ENCODE results near the gene PRCP.

The PRCP gene

GRCh38 chr11:82775736-82776346 is 124.4 kb downstream of the PRCP start:
- Histone ChIP-seq H3K23ac (ENCODE audit: low read length) (no peak overlapping the region), H2BK120ac (ENCODE audit: low read depth, low read length) (no peak overlapping the region), H3K4me1 (ENCODE audit: control insufficient read depth, low read depth, low read length) (no peaks in the 10 kb centered on the region), H3K27me3 (ENCODE audit: insufficient read depth, low read length, poor library complexity) (no peaks in the 10 kb centered on the region), H3K27ac (ENCODE audit: low read depth, low read length) (no peak overlapping the region), H2AK5ac (ENCODE audit: low read length) (no peak overlapping the region), H3K79me2 (ENCODE audit: control insufficient read depth, insufficient read depth, low read length) (no peaks in the 10 kb centered on the region), H4K5ac (ENCODE audit: low read length) (no peak overlapping the region), H3K36me3 (ENCODE audit: control insufficient read depth, insufficient read depth, low read length) (no peaks in the 10 kb centered on the region), H2BK5ac (ENCODE audit: low read length) (no peak overlapping the region), H3K4me2 (ENCODE audit: low read length) (no peak overlapping the region), H3K79me1 (ENCODE audit: low read length) (no peaks in the 10 kb centered on the region), H3K56ac (ENCODE audit: low read length) (no peak overlapping the region), H4K8ac (ENCODE audit: low read depth, low read length) (no peak overlapping the region), H3K4ac (ENCODE audit: low read depth, low read length) (no peak overlapping the region), H3K9ac (ENCODE audit: low read length) (no peak overlapping the region), H3K4me3 (ENCODE audit: low read length) (no peak overlapping the region), H3K18ac (ENCODE audit: low read length) (no peak overlapping the region), H2BK15ac (replicated peaks; ENCODE audit: low read depth) (no peak overlapping the region)
- WGBS (ENCODE audit: extremely low coverage, insufficient coverage, low lambda C conversion rate) = no CpG with 5 or more reads among the region's 3 CpGs
- peak; percentile 80 for DNase-seq

GRCh38 chr11:82775218-82775617 is 125.0 kb downstream of the PRCP start:
- no peak overlapping the region for H3K18ac ChIP-seq (ENCODE audit: low read length)
- no peak overlapping the region for H3K27ac ChIP-seq (ENCODE audit: low read depth, low read length)
- H3K4me2 ChIP-seq (ENCODE audit: low read length) = no peak overlapping the region
- WGBS (ENCODE audit: extremely low coverage, insufficient coverage, low lambda C conversion rate) = no CpG with 5 or more reads among the region's 1 CpG
- H3K4me1 ChIP-seq (ENCODE audit: control insufficient read depth, low read depth, low read length) = no peaks in the 10 kb centered on the region
- H2BK120ac ChIP-seq (ENCODE audit: low read depth, low read length) = no peak overlapping the region
- H3K56ac ChIP-seq (ENCODE audit: low read length) = no peak overlapping the region
- H2AK5ac ChIP-seq (ENCODE audit: low read length) = no peak overlapping the region
- no peak overlapping the region for H2BK15ac ChIP-seq (replicated peaks; ENCODE audit: low read depth)
- H3K9ac ChIP-seq (ENCODE audit: low read length) = no peak overlapping the region
- no peak overlapping the region for H2BK5ac ChIP-seq (ENCODE audit: low read length)
- H3K36me3 ChIP-seq (ENCODE audit: control insufficient read depth, insufficient read depth, low read length) = no peaks in the 10 kb centered on the region
- no peak for DNase-seq
- H3K27me3 ChIP-seq (ENCODE audit: insufficient read depth, low read length, poor library complexity) = no peaks in the 10 kb centered on the region
- no peak overlapping the region for H3K23ac ChIP-seq (ENCODE audit: low read length)
- no peaks in the 10 kb centered on the region for H3K79me2 ChIP-seq (ENCODE audit: control insufficient read depth, insufficient read depth, low read length)
- H4K8ac ChIP-seq (ENCODE audit: low read depth, low read length) = no peak overlapping the region
- no peak overlapping the region for H4K5ac ChIP-seq (ENCODE audit: low read length)
- no peaks in the 10 kb centered on the region for H3K79me1 ChIP-seq (ENCODE audit: low read length)
- no peak overlapping the region for H3K4ac ChIP-seq (ENCODE audit: low read depth, low read length)
- H3K4me3 ChIP-seq (ENCODE audit: low read length) = no peak overlapping the region
